ENCODE measurements around the gene NSFL1C.
"Not testable (repeated sequence)": the region's sequence is repeated elsewhere in the genome, so short reads cannot be mapped to it uniquely, and the experiment has no call there.

The NSFL1C gene

GRCh38 chr20:1418350-1418749 lies 48.3 kb downstream of the NSFL1C start:
- DNase-seq: no peak

- DNase-seq: no peak
Observed at GRCh38 chr20:1417790-1418189, 48.9 kb downstream of the NSFL1C start.

GRCh38 chr20:1417273-1417672 lies 49.4 kb downstream of the NSFL1C start:
- DNase-seq: no peak

- DNase-seq: no peak
Observed at GRCh38 chr20:1415667-1416468, 50.8 kb downstream of the NSFL1C start.

- DNase-seq: no peak
Observed at GRCh38 chr20:1414982-1415381, 51.7 kb downstream of the NSFL1C start.

- no peak for DNase-seq
Observed at GRCh38 chr20:1405801-1406200, 60.8 kb downstream of the NSFL1C start.

GRCh38 chr20:1403624-1404023 lies 63.0 kb downstream of the NSFL1C start:
- DNase-seq: no peak

- DNase-seq: no peak
Observed at GRCh38 chr20:1402149-1402548, 64.5 kb downstream of the NSFL1C start.

- DNase-seq: no peak
Observed at GRCh38 chr20:1401451-1401907, 65.2 kb downstream of the NSFL1C start.

- DNase-seq: peak; percentile 7
Observed at GRCh38 chr20:1399678-1400366, 66.8 kb downstream of the NSFL1C start.

GRCh38 chr20:1398185-1398584 lies 68.5 kb downstream of the NSFL1C start:
- not testable (repeated sequence) for DNase-seq

- DNase-seq: no peak
Observed at GRCh38 chr20:1397710-1398109, 68.9 kb downstream of the NSFL1C start.

- no peak for DNase-seq
Observed at GRCh38 chr20:1396702-1397101, 69.9 kb downstream of the NSFL1C start.

GRCh38 chr20:1396264-1396663 lies 70.4 kb downstream of the NSFL1C start:
- DNase-seq: no peak

- no peak for DNase-seq
Observed at GRCh38 chr20:1394686-1395085, 72.0 kb downstream of the NSFL1C start.

GRCh38 chr20:1393507-1393882 lies 73.2 kb downstream of the NSFL1C start:
- DNase-seq: no peak

GRCh38 chr20:1392693-1393506 lies 73.7 kb downstream of the NSFL1C start, which contains the start of gene FKBP1A:
TSS of gene FKBP1A (minus strand) at chr20:1393054. CDS start at chr20:1392998, 56 bp downstream.
- DNase-seq: peak; percentile 80

- DNase-seq: no peak
Observed at GRCh38 chr20:1392443-1392692, 74.3 kb downstream of the NSFL1C start.

Measured in NCI-H1092 (cell line).